ENCODE measurements around the gene TRIM72. TPM values are rescaled to one million over a fixed set of nuclear protein-coding genes. Genes with fewer than 3 reads are reported as not detected.
"Not testable (repeated sequence)": the region's sequence is repeated elsewhere in the genome, so short reads cannot be mapped to it uniquely, and the experiment has no call there.

TRIM72 gene
- total RNA-seq, 1 donor from 2014 or later: 45.4 TPM

GRCh38 chr16:31228206-31228605 is 14.3 kb downstream of the TRIM72 start:
- peaks cover 10 to 14% (median 10%) of the 10 kb centered on the region in 3 donors for H3K36me3 ChIP-seq (ENCODE audit: control insufficient read depth in 3 of 3, insufficient read depth in 3 of 3, low read length in 3 of 3)
- no peaks in the 10 kb centered on the region for H3K27me3 ChIP-seq (ENCODE audit: control insufficient read depth in 3 of 3, insufficient read depth in 3 of 3, low read length in 3 of 3)
- H3K4me3 ChIP-seq (ENCODE audit: low read length in 3 of 3): no peak overlapping the region
- H3K4me1 ChIP-seq (ENCODE audit: control insufficient read depth in 3 of 3, insufficient read depth in 3 of 3, low read length in 3 of 3): peaks cover 4 to 7% (median 6%) of the 10 kb centered on the region in 3 donors
- H3K9me3 ChIP-seq (ENCODE audit: control insufficient read depth in 3 of 3, low read length in 3 of 3): no peaks in the 10 kb centered on the region
- no peak overlapping the region for H3K9ac ChIP-seq (ENCODE audit: low read depth in 1 of 3, low read length in 3 of 3)
- H3K27ac ChIP-seq (ENCODE audit: low read depth, low read length): no peak overlapping the region

GRCh38 chr16:31229501-31229900 is 15.6 kb downstream of the TRIM72 start:
- peak overlapping the region in 1 of 3 donors; percentile 25 for H3K9ac ChIP-seq (ENCODE audit: low read depth in 1 of 3, low read length in 3 of 3)
- no peaks in the 10 kb centered on the region for H3K9me3 ChIP-seq (ENCODE audit: control insufficient read depth in 3 of 3, low read length in 3 of 3)
- no peaks in the 10 kb centered on the region for H3K27me3 ChIP-seq (ENCODE audit: control insufficient read depth in 3 of 3, insufficient read depth in 3 of 3, low read length in 3 of 3)
- H3K4me1 ChIP-seq (ENCODE audit: control insufficient read depth in 3 of 3, insufficient read depth in 3 of 3, low read length in 3 of 3): peaks cover 4 to 7% (median 6%) of the 10 kb centered on the region in 3 donors
- H3K27ac ChIP-seq (ENCODE audit: low read depth, low read length): no peak overlapping the region
- H3K36me3 ChIP-seq (ENCODE audit: control insufficient read depth in 3 of 3, insufficient read depth in 3 of 3, low read length in 3 of 3): peaks cover 4 to 7% (median 5%) of the 10 kb centered on the region in 3 donors
- no peak overlapping the region for H3K4me3 ChIP-seq (ENCODE audit: low read length in 3 of 3)

GRCh38 chr16:31238041-31238440 is 24.1 kb downstream of the TRIM72 start:
- Histone ChIP-seq H3K4me3 (ENCODE audit: low read length in 3 of 3) (no peak overlapping the region), H3K27ac (ENCODE audit: low read depth, low read length) (no peak overlapping the region), H3K27me3 (ENCODE audit: control insufficient read depth in 3 of 3, insufficient read depth in 3 of 3, low read length in 3 of 3) (peaks cover 0 to 12% (median 3%) of the 10 kb centered on the region in 3 donors), H3K9ac (ENCODE audit: low read depth in 1 of 3, low read length in 3 of 3) (no peak overlapping the region), H3K36me3 (ENCODE audit: control insufficient read depth in 3 of 3, insufficient read depth in 3 of 3, low read length in 3 of 3) (no peaks in the 10 kb centered on the region), H3K4me1 (ENCODE audit: control insufficient read depth in 3 of 3, insufficient read depth in 3 of 3, low read length in 3 of 3) (no peaks in the 10 kb centered on the region), H3K9me3 (ENCODE audit: control insufficient read depth in 3 of 3, low read length in 3 of 3) (no peaks in the 10 kb centered on the region)

GRCh38 chr16:31242206-31242605 is 28.3 kb downstream of the TRIM72 start:
- no peak overlapping the region for H3K9ac ChIP-seq (ENCODE audit: low read depth in 1 of 3, low read length in 3 of 3)
- H3K4me1 ChIP-seq (ENCODE audit: control insufficient read depth in 3 of 3, insufficient read depth in 3 of 3, low read length in 3 of 3): no peaks in the 10 kb centered on the region
- H3K4me3 ChIP-seq (ENCODE audit: low read length in 3 of 3): no peak overlapping the region
- H3K9me3 ChIP-seq (ENCODE audit: control insufficient read depth in 3 of 3, low read length in 3 of 3): no peaks in the 10 kb centered on the region
- H3K27ac ChIP-seq (ENCODE audit: low read depth, low read length): no peak overlapping the region
- peaks cover 3 to 18% (median 3%) of the 10 kb centered on the region in 3 donors for H3K27me3 ChIP-seq (ENCODE audit: control insufficient read depth in 3 of 3, insufficient read depth in 3 of 3, low read length in 3 of 3)
- H3K36me3 ChIP-seq (ENCODE audit: control insufficient read depth in 3 of 3, insufficient read depth in 3 of 3, low read length in 3 of 3): no peaks in the 10 kb centered on the region

GRCh38 chr16:31243734-31244670 is 30.1 kb downstream of the TRIM72 start:
- H3K4me3 ChIP-seq (ENCODE audit: low read length in 3 of 3): no peak overlapping the region
- no peak overlapping the region for H3K27ac ChIP-seq (ENCODE audit: low read depth, low read length)
- H3K9me3 ChIP-seq (ENCODE audit: control insufficient read depth in 3 of 3, low read length in 3 of 3): no peaks in the 10 kb centered on the region
- no peak overlapping the region for H3K9ac ChIP-seq (ENCODE audit: low read depth in 1 of 3, low read length in 3 of 3)
- H3K4me1 ChIP-seq (ENCODE audit: control insufficient read depth in 3 of 3, insufficient read depth in 3 of 3, low read length in 3 of 3): no peaks in the 10 kb centered on the region
- peaks cover 3 to 18% (median 9%) of the 10 kb centered on the region in 3 donors for H3K27me3 ChIP-seq (ENCODE audit: control insufficient read depth in 3 of 3, insufficient read depth in 3 of 3, low read length in 3 of 3)
- H3K36me3 ChIP-seq (ENCODE audit: control insufficient read depth in 3 of 3, insufficient read depth in 3 of 3, low read length in 3 of 3): no peaks in the 10 kb centered on the region

- H3K4me1 ChIP-seq (ENCODE audit: control insufficient read depth in 3 of 3, insufficient read depth in 3 of 3, low read length in 3 of 3); H3K4me3 ChIP-seq (ENCODE audit: low read length in 3 of 3); H3K27ac ChIP-seq (ENCODE audit: low read depth, low read length); H3K9me3 ChIP-seq (ENCODE audit: control insufficient read depth in 3 of 3, low read length in 3 of 3); H3K9ac ChIP-seq (ENCODE audit: low read depth in 1 of 3, low read length in 3 of 3); H3K36me3 ChIP-seq (ENCODE audit: control insufficient read depth in 3 of 3, insufficient read depth in 3 of 3, low read length in 3 of 3): not testable (repeated sequence)
- H3K27me3 ChIP-seq (ENCODE audit: control insufficient read depth in 3 of 3, insufficient read depth in 3 of 3, low read length in 3 of 3): peaks cover 3 to 12% (median 9%) of the 10 kb centered on the region in 3 donors
Measured at GRCh38 chr16:31245598-31245997, 31.7 kb downstream of the TRIM72 start.

- no peaks in the 10 kb centered on the region for H3K4me1 ChIP-seq (ENCODE audit: control insufficient read depth in 3 of 3, insufficient read depth in 3 of 3, low read length in 3 of 3)
- no peak overlapping the region for H3K4me3 ChIP-seq (ENCODE audit: low read length in 3 of 3)
- H3K9ac ChIP-seq (ENCODE audit: low read depth in 1 of 3, low read length in 3 of 3): no peak overlapping the region
- no peaks in the 10 kb centered on the region for H3K36me3 ChIP-seq (ENCODE audit: control insufficient read depth in 3 of 3, insufficient read depth in 3 of 3, low read length in 3 of 3)
- no peak overlapping the region for H3K27ac ChIP-seq (ENCODE audit: low read depth, low read length)
- H3K27me3 ChIP-seq (ENCODE audit: control insufficient read depth in 3 of 3, insufficient read depth in 3 of 3, low read length in 3 of 3): peaks cover 3 to 11% (median 9%) of the 10 kb centered on the region in 3 donors
- no peaks in the 10 kb centered on the region for H3K9me3 ChIP-seq (ENCODE audit: control insufficient read depth in 3 of 3, low read length in 3 of 3)
Measured at GRCh38 chr16:31246296-31246695, 32.4 kb downstream of the TRIM72 start.

GRCh38 chr16:31248344-31248743 is 34.4 kb downstream of the TRIM72 start:
- Histone ChIP-seq H3K9ac (ENCODE audit: low read depth in 1 of 3, low read length in 3 of 3) (no peak overlapping the region), H3K4me1 (ENCODE audit: control insufficient read depth in 3 of 3, insufficient read depth in 3 of 3, low read length in 3 of 3) (peaks cover 0 to 5% (median 0%) of the 10 kb centered on the region in 3 donors), H3K36me3 (ENCODE audit: control insufficient read depth in 3 of 3, insufficient read depth in 3 of 3, low read length in 3 of 3) (no peaks in the 10 kb centered on the region), H3K27me3 (ENCODE audit: control insufficient read depth in 3 of 3, insufficient read depth in 3 of 3, low read length in 3 of 3) (peaks cover 3 to 6% (median 6%) of the 10 kb centered on the region in 3 donors), H3K4me3 (ENCODE audit: low read length in 3 of 3) (no peak overlapping the region), H3K27ac (ENCODE audit: low read depth, low read length) (no peak overlapping the region), H3K9me3 (ENCODE audit: control insufficient read depth in 3 of 3, low read length in 3 of 3) (no peaks in the 10 kb centered on the region)

GRCh38 chr16:31250782-31251384 is 37.0 kb downstream of the TRIM72 start:
- no peak overlapping the region for H3K9ac ChIP-seq (ENCODE audit: low read depth in 1 of 3, low read length in 3 of 3)
- H3K27ac ChIP-seq (ENCODE audit: low read depth, low read length): no peak overlapping the region
- no peaks in the 10 kb centered on the region for H3K9me3 ChIP-seq (ENCODE audit: control insufficient read depth in 3 of 3, low read length in 3 of 3)
- peaks cover 3 to 6% (median 6%) of the 10 kb centered on the region in 3 donors for H3K27me3 ChIP-seq (ENCODE audit: control insufficient read depth in 3 of 3, insufficient read depth in 3 of 3, low read length in 3 of 3)
- H3K4me3 ChIP-seq (ENCODE audit: low read length in 3 of 3): no peak overlapping the region
- H3K4me1 ChIP-seq (ENCODE audit: control insufficient read depth in 3 of 3, insufficient read depth in 3 of 3, low read length in 3 of 3): peaks cover 0 to 8% (median 2%) of the 10 kb centered on the region in 3 donors
- no peaks in the 10 kb centered on the region for H3K36me3 ChIP-seq (ENCODE audit: control insufficient read depth in 3 of 3, insufficient read depth in 3 of 3, low read length in 3 of 3)

GRCh38 chr16:31251435-31251834 is 37.5 kb downstream of the TRIM72 start:
- Histone ChIP-seq H3K9me3 (ENCODE audit: control insufficient read depth in 3 of 3, low read length in 3 of 3) (no peaks in the 10 kb centered on the region), H3K27ac (ENCODE audit: low read depth, low read length) (no peak overlapping the region), H3K4me3 (ENCODE audit: low read length in 3 of 3) (no peak overlapping the region), H3K36me3 (ENCODE audit: control insufficient read depth in 3 of 3, insufficient read depth in 3 of 3, low read length in 3 of 3) (no peaks in the 10 kb centered on the region), H3K9ac (ENCODE audit: low read depth in 1 of 3, low read length in 3 of 3) (no peak overlapping the region), H3K27me3 (ENCODE audit: control insufficient read depth in 3 of 3, insufficient read depth in 3 of 3, low read length in 3 of 3) (peaks cover 3 to 6% (median 3%) of the 10 kb centered on the region in 3 donors), H3K4me1 (ENCODE audit: control insufficient read depth in 3 of 3, insufficient read depth in 3 of 3, low read length in 3 of 3) (peaks cover 0 to 8% (median 2%) of the 10 kb centered on the region in 3 donors)
